ENCODE results near the gene NYNRIN. TPM values are rescaled to one million over a fixed set of nuclear protein-coding genes. Genes with fewer than 3 reads are reported as not detected.

The NYNRIN gene
- total RNA-seq, 1 donor from 2014 or later = 19.3 TPM

- Histone ChIP-seq H3K4me3 (ENCODE audit: low read length in 3 of 3) (no peak overlapping the region), H3K27me3 (ENCODE audit: control insufficient read depth in 3 of 3, insufficient read depth in 3 of 3, low read length in 3 of 3) (peaks cover 0 to 4% (median 0%) of the 10 kb centered on the region in 3 donors), H3K4me1 (ENCODE audit: control insufficient read depth in 3 of 3, insufficient read depth in 3 of 3, low read length in 3 of 3) (no peaks in the 10 kb centered on the region), H3K36me3 (ENCODE audit: control insufficient read depth in 3 of 3, insufficient read depth in 3 of 3, low read length in 3 of 3) (peaks cover 5 to 28% (median 7%) of the 10 kb centered on the region in 3 donors), H3K27ac (ENCODE audit: low read depth, low read length) (no peak overlapping the region), H3K9ac (ENCODE audit: low read depth in 1 of 3, low read length in 3 of 3) (no peak overlapping the region), H3K9me3 (ENCODE audit: control insufficient read depth in 3 of 3, low read length in 3 of 3) (no peaks in the 10 kb centered on the region)
These were observed 11.2 kb downstream of the NYNRIN start for GRCh38 chr14:24409956-24410355.

DNA sequence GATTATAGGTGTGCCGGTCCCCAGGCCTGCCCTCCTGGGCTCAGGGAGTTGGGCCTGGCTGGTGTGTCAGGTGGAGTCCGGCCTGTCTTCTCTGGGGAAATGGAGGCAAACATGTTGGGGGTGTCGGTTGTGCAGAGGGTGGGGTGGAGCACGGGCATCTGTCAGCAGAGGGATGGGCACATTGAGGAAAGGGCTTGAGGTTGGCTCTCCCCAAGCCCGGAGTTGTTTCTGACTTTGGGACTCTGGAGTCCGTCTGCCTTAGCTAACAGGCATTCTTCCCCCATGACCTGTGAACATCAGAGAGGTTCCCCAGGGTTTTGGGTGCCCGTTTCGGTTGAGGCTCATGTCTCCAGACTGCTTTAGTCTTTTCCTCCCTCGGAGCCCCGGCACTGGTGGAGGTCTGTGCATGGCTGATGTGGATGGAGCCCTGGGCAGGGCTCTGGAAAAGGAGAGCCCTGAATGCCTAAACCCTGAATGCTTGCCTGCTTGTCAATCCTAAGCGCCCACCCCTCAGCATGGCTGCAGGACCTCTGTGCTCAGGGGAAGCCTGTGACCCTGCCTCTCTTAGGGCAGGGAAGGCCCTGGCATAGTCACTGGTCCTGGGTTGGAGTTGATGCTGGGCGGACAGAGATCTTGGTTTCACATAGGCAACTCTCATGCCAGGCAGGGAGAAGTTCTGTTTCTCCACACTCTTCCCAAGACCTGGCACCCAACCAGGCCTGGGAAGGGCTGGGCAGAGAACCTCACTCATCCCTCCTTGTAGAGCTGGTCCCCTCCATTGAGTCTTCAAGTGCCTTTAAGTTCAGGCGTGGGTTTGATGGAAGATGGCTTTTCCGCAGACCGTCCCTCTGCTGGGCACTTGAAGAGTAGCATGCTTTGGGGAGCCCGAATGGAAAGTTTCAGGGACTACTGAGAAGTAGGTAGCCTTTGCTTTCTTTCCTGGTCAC lies 12.9 kb downstream of the NYNRIN start:
- H3K4me1 ChIP-seq (ENCODE audit: control insufficient read depth in 3 of 3, insufficient read depth in 3 of 3, low read length in 3 of 3) = no peaks in the 10 kb centered on the region
- H3K9ac ChIP-seq (ENCODE audit: low read depth in 1 of 3, low read length in 3 of 3) = no peak overlapping the region
- H3K27me3 ChIP-seq (ENCODE audit: control insufficient read depth in 3 of 3, insufficient read depth in 3 of 3, low read length in 3 of 3) = peaks cover 0 to 4% (median 0%) of the 10 kb centered on the region in 3 donors
- peaks cover 5 to 34% (median 8%) of the 10 kb centered on the region in 3 donors for H3K36me3 ChIP-seq (ENCODE audit: control insufficient read depth in 3 of 3, insufficient read depth in 3 of 3, low read length in 3 of 3)
- H3K27ac ChIP-seq (ENCODE audit: low read depth, low read length) = no peak overlapping the region
- H3K4me3 ChIP-seq (ENCODE audit: low read length in 3 of 3) = no peak overlapping the region
- no peaks in the 10 kb centered on the region for H3K9me3 ChIP-seq (ENCODE audit: control insufficient read depth in 3 of 3, low read length in 3 of 3)

GRCh38 chr14:24414077-24414476 lies 15.3 kb downstream of the NYNRIN start:
- Histone ChIP-seq H3K36me3 (ENCODE audit: control insufficient read depth in 3 of 3, insufficient read depth in 3 of 3, low read length in 3 of 3) (peaks cover 4 to 32% (median 5%) of the 10 kb centered on the region in 3 donors), H3K9ac (ENCODE audit: low read depth in 1 of 3, low read length in 3 of 3) (no peak overlapping the region), H3K9me3 (ENCODE audit: control insufficient read depth in 3 of 3, low read length in 3 of 3) (no peaks in the 10 kb centered on the region), H3K27me3 (ENCODE audit: control insufficient read depth in 3 of 3, insufficient read depth in 3 of 3, low read length in 3 of 3) (peaks cover 0 to 3% (median 0%) of the 10 kb centered on the region in 3 donors), H3K27ac (ENCODE audit: low read depth, low read length) (no peak overlapping the region), H3K4me1 (ENCODE audit: control insufficient read depth in 3 of 3, insufficient read depth in 3 of 3, low read length in 3 of 3) (peaks cover 0 to 3% (median 2%) of the 10 kb centered on the region in 3 donors), H3K4me3 (ENCODE audit: low read length in 3 of 3) (no peak overlapping the region)

DNA sequence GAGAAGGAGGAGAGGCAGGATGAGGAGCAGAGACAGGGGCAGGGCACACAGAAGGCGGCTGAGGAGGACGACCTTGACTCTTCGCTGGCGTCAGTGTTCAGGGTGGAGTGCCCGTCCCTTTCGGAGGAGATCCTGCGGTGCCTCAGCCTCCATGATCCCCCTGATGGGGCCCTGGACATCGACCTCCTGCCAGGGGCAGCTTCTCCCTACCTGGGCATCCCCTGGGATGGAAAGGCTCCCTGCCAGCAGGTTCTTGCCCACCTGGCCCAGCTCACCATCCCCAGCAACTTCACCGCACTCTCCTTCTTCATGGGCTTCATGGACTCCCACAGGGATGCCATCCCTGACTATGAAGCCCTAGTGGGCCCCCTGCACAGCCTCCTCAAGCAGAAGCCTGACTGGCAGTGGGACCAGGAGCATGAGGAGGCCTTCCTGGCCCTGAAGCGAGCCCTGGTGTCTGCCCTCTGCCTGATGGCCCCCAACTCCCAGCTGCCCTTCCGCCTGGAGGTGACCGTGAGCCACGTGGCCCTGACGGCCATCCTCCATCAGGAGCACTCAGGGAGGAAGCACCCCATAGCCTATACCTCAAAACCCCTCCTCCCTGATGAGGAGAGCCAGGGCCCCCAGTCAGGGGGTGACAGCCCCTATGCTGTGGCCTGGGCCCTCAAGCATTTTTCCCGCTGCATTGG lies 16.1 kb downstream of the NYNRIN start:
- peaks cover 0 to 3% (median 2%) of the 10 kb centered on the region in 3 donors for H3K4me1 ChIP-seq (ENCODE audit: control insufficient read depth in 3 of 3, insufficient read depth in 3 of 3, low read length in 3 of 3)
- H3K9ac ChIP-seq (ENCODE audit: low read depth in 1 of 3, low read length in 3 of 3) = no peak overlapping the region
- H3K4me3 ChIP-seq (ENCODE audit: low read length in 3 of 3) = no peak overlapping the region
- no peaks in the 10 kb centered on the region for H3K9me3 ChIP-seq (ENCODE audit: control insufficient read depth in 3 of 3, low read length in 3 of 3)
- peaks cover 0 to 3% (median 2%) of the 10 kb centered on the region in 3 donors for H3K27me3 ChIP-seq (ENCODE audit: control insufficient read depth in 3 of 3, insufficient read depth in 3 of 3, low read length in 3 of 3)
- no peak overlapping the region for H3K27ac ChIP-seq (ENCODE audit: low read depth, low read length)
- peaks cover 4 to 26% (median 5%) of the 10 kb centered on the region in 3 donors for H3K36me3 ChIP-seq (ENCODE audit: control insufficient read depth in 3 of 3, insufficient read depth in 3 of 3, low read length in 3 of 3)

DNA sequence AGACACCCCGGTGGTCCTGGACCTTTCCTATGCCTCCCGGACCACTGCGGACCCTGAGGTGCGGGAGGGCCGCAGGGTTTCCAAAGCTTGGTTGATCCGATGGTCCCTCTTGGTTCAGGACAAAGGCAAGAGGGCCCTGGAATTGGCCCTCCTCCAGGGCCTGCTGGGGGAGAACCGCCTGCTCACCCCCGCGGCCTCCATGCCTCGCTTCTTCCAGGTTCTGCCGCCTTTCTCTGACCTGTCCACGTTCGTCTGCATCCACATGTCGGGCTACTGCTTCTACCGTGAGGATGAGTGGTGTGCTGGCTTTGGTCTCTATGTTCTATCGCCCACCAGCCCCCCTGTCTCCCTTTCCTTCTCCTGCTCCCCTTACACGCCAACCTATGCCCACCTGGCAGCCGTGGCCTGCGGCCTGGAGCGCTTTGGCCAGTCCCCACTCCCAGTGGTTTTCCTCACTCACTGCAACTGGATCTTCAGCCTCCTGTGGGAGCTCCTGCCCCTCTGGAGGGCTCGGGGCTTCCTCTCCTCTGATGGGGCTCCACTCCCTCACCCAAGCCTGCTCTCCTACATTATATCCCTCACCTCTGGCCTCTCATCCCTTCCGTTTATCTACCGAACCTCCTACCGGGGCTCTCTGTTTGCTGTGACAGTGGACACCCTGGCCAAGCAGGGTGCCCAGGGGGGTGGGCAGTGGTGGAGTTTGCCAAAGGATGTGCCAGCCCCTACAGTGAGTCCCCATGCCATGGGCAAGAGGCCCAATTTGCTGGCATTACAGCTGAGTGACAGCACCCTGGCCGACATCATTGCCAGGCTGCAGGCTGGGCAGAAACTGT lies 16.8 kb downstream of the NYNRIN start:
- Histone ChIP-seq H3K9ac (ENCODE audit: low read depth in 1 of 3, low read length in 3 of 3) (no peak overlapping the region), H3K9me3 (ENCODE audit: control insufficient read depth in 3 of 3, low read length in 3 of 3) (no peaks in the 10 kb centered on the region), H3K4me1 (ENCODE audit: control insufficient read depth in 3 of 3, insufficient read depth in 3 of 3, low read length in 3 of 3) (peaks cover 0 to 3% (median 2%) of the 10 kb centered on the region in 3 donors), H3K27me3 (ENCODE audit: control insufficient read depth in 3 of 3, insufficient read depth in 3 of 3, low read length in 3 of 3) (peaks cover 0 to 6% (median 2%) of the 10 kb centered on the region in 3 donors), H3K27ac (ENCODE audit: low read depth, low read length) (no peak overlapping the region), H3K36me3 (ENCODE audit: control insufficient read depth in 3 of 3, insufficient read depth in 3 of 3, low read length in 3 of 3) (peaks cover under 1 to 22% (median 4%) of the 10 kb centered on the region in 3 donors), H3K4me3 (ENCODE audit: low read length in 3 of 3) (no peak overlapping the region)

DNA sequence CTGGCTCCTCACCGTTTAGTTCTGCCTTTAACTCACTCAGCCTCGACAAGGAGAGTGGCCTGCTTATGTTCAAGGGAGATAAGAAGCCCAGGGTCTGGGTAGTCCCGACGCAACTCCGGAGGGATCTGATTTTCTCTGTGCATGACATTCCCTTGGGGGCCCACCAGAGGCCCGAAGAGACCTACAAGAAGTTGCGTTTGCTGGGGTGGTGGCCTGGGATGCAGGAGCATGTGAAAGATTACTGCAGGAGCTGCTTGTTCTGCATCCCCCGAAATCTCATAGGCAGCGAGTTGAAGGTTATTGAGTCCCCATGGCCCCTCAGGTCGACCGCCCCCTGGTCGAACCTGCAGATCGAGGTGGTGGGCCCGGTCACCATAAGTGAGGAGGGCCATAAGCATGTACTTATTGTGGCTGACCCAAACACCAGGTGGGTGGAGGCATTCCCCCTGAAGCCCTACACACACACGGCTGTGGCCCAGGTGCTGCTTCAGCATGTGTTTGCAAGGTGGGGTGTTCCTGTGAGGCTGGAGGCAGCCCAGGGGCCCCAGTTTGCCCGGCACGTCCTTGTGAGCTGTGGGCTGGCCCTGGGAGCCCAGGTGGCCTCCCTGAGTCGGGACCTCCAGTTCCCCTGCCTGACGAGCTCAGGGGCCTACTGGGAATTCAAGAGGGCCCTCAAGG lies 17.6 kb downstream of the NYNRIN start:
- peaks cover 0 to 3% (median 2%) of the 10 kb centered on the region in 3 donors for H3K4me1 ChIP-seq (ENCODE audit: control insufficient read depth in 3 of 3, insufficient read depth in 3 of 3, low read length in 3 of 3)
- H3K27me3 ChIP-seq (ENCODE audit: control insufficient read depth in 3 of 3, insufficient read depth in 3 of 3, low read length in 3 of 3) = peaks cover 0 to 6% (median 2%) of the 10 kb centered on the region in 3 donors
- no peak overlapping the region for H3K9ac ChIP-seq (ENCODE audit: low read depth in 1 of 3, low read length in 3 of 3)
- no peaks in the 10 kb centered on the region for H3K9me3 ChIP-seq (ENCODE audit: control insufficient read depth in 3 of 3, low read length in 3 of 3)
- peaks cover 0 to 22% (median 4%) of the 10 kb centered on the region in 3 donors for H3K36me3 ChIP-seq (ENCODE audit: control insufficient read depth in 3 of 3, insufficient read depth in 3 of 3, low read length in 3 of 3)
- no peak overlapping the region for H3K4me3 ChIP-seq (ENCODE audit: low read length in 3 of 3)
- H3K27ac ChIP-seq (ENCODE audit: low read depth, low read length) = no peak overlapping the region

DNA sequence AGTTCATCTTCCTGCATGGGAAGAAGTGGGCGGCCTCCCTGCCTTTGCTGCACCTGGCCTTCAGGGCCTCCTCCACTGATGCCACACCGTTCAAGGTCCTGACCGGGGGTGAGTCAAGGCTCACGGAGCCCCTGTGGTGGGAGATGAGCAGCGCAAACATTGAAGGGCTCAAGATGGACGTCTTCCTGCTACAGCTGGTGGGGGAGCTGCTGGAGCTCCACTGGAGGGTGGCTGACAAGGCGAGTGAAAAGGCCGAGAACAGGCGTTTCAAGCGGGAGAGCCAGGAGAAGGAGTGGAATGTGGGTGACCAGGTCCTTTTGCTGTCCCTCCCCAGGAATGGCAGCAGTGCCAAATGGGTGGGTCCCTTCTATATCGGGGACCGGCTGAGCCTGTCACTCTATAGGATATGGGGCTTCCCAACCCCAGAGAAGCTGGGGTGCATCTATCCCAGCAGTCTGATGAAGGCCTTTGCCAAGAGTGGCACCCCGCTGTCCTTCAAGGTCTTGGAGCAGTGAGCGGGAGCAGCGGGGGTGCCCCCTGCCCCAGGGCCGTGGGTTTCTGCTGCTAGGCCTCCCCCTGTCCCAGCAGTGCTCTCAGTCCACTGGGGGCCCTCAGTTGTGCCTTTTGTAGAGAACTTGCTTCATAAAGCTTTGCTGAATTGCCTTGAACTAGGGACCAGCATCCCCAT lies 18.3 kb downstream of the NYNRIN start:
- Histone ChIP-seq H3K4me3 (ENCODE audit: low read length in 3 of 3) (no peak overlapping the region), H3K9me3 (ENCODE audit: control insufficient read depth in 3 of 3, low read length in 3 of 3) (no peaks in the 10 kb centered on the region), H3K36me3 (ENCODE audit: control insufficient read depth in 3 of 3, insufficient read depth in 3 of 3, low read length in 3 of 3) (peaks cover 0 to 22% (median 4%) of the 10 kb centered on the region in 3 donors), H3K4me1 (ENCODE audit: control insufficient read depth in 3 of 3, insufficient read depth in 3 of 3, low read length in 3 of 3) (peaks cover 0 to 3% (median 2%) of the 10 kb centered on the region in 3 donors), H3K9ac (ENCODE audit: low read depth in 1 of 3, low read length in 3 of 3) (no peak overlapping the region), H3K27me3 (ENCODE audit: control insufficient read depth in 3 of 3, insufficient read depth in 3 of 3, low read length in 3 of 3) (peaks cover 0 to 6% (median 2%) of the 10 kb centered on the region in 3 donors), H3K27ac (ENCODE audit: low read depth, low read length) (no peak overlapping the region)

- peaks cover 0 to 17% (median 4%) of the 10 kb centered on the region in 3 donors for H3K36me3 ChIP-seq (ENCODE audit: control insufficient read depth in 3 of 3, insufficient read depth in 3 of 3, low read length in 3 of 3)
- peaks cover 0 to 6% (median 2%) of the 10 kb centered on the region in 3 donors for H3K27me3 ChIP-seq (ENCODE audit: control insufficient read depth in 3 of 3, insufficient read depth in 3 of 3, low read length in 3 of 3)
- H3K4me1 ChIP-seq (ENCODE audit: control insufficient read depth in 3 of 3, insufficient read depth in 3 of 3, low read length in 3 of 3) = peaks cover 0 to 3% (median 2%) of the 10 kb centered on the region in 3 donors
- no peak overlapping the region for H3K27ac ChIP-seq (ENCODE audit: low read depth, low read length)
- no peaks in the 10 kb centered on the region for H3K9me3 ChIP-seq (ENCODE audit: control insufficient read depth in 3 of 3, low read length in 3 of 3)
- H3K9ac ChIP-seq (ENCODE audit: low read depth in 1 of 3, low read length in 3 of 3) = no peak overlapping the region
- no peak overlapping the region for H3K4me3 ChIP-seq (ENCODE audit: low read length in 3 of 3)
These were observed 19.2 kb downstream of the NYNRIN start for GRCh38 chr14:24417832-24418491.

Data from skeletal muscle tissue (tissue), 4 donors.